Measurements from ENCODE around the gene ATP2C2. TPM values are rescaled to one million over a fixed set of nuclear protein-coding genes. Genes with fewer than 3 reads are reported as not detected.

The ATP2C2 gene
- total RNA-seq, 1 donor from 2014 or later = 17.9 TPM

- Histone ChIP-seq H3K27me3 (ENCODE audit: control insufficient read depth, insufficient read depth, low read length) (peaks cover 46% of the 10 kb centered on the region), H3K4me3 (ENCODE audit: low read depth, low read length) (no peak overlapping the region), H3K36me3 (ENCODE audit: control insufficient read depth, insufficient read depth, low read length) (no peaks in the 10 kb centered on the region)
- TF ChIP-seq, protein P1, sequence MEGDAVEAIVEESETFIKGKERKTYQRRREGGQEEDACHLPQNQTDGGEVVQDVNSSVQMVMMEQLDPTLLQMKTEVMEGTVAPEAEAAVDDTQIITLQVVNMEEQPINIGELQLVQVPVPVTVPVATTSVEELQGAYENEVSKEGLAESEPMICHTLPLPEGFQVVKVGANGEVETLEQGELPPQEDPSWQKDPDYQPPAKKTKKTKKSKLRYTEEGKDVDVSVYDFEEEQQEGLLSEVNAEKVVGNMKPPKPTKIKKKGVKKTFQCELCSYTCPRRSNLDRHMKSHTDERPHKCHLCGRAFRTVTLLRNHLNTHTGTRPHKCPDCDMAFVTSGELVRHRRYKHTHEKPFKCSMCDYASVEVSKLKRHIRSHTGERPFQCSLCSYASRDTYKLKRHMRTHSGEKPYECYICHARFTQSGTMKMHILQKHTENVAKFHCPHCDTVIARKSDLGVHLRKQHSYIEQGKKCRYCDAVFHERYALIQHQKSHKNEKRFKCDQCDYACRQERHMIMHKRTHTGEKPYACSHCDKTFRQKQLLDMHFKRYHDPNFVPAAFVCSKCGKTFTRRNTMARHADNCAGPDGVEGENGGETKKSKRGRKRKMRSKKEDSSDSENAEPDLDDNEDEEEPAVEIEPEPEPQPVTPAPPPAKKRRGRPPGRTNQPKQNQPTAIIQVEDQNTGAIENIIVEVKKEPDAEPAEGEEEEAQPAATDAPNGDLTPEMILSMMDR (IDR thresholded peaks at IDR 0.05; ENCODE audit: insufficient read depth, low read length, poor library complexity, severe bottlenecking) = no peak
- no peak for DNase-seq (ENCODE audit: low read depth)
Measured at GRCh38 chr16:84370723-84371552, 2.6 kb downstream of the ATP2C2 start.

DNA sequence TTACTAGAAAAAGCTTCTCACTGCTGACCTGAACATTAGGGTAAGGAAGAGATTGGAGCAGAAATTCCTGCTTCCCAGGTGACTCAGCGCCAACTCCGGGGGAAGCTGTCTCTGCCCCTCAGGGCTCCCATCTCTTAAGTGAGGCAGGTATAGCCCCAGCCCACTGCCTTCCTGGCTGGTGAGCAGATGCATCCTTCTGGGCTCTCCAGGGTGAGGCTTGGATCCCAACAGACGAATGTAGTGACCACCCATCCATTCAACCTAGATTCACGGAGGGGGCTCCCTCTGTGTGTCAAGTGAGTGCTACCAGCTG lies 3.2 kb downstream of the ATP2C2 start:
- H3K36me3 ChIP-seq (ENCODE audit: control insufficient read depth, insufficient read depth, low read length) = no peaks in the 10 kb centered on the region
- no peak overlapping the region for H3K4me3 ChIP-seq (ENCODE audit: low read depth, low read length)
- peaks cover 46% of the 10 kb centered on the region for H3K27me3 ChIP-seq (ENCODE audit: control insufficient read depth, insufficient read depth, low read length)
- TF ChIP-seq, protein P1 (IDR thresholded peaks at IDR 0.05; ENCODE audit: insufficient read depth, low read length, poor library complexity, severe bottlenecking) = no peak
- DNase-seq (ENCODE audit: low read depth) = no peak

DNA sequence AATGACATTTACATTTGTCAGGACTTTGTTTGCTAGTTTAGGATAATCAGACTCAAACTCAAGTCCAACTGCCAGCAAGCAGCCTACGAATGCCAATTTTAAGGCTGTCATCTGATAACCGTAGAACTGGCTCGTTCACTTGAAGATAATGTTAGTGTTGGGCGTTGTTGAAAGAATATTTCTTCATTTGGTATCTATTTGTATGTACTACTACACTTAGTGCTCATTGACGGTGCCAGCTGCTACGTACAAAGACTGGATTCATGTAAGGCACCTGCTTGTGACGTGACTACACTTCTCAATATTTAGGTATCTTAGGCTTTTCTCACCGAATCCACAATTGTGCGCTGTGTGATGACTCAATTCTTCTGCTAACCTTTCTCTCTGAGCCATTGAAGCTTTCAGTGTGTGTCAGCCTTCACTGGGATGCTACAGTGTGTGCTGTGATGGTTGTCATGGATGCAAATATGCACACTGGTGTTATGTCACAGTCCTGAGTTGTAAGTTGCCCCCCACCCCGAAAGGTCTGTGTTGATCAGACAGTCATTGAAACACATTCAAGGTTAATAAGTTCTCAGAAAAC lies 5.7 kb downstream of the ATP2C2 start:
- Histone ChIP-seq H3K27me3 (ENCODE audit: control insufficient read depth, insufficient read depth, low read length) (peaks cover 30% of the 10 kb centered on the region), H3K36me3 (ENCODE audit: control insufficient read depth, insufficient read depth, low read length) (no peaks in the 10 kb centered on the region), H3K4me3 (ENCODE audit: low read depth, low read length) (no peak overlapping the region)
- no peak for DNase-seq (ENCODE audit: low read depth)
- TF ChIP-seq, protein P1 (IDR thresholded peaks at IDR 0.05; ENCODE audit: insufficient read depth, low read length, poor library complexity, severe bottlenecking) = no peak

- TF ChIP-seq, protein P1 (IDR thresholded peaks at IDR 0.05; ENCODE audit: insufficient read depth, low read length, poor library complexity, severe bottlenecking) = no peak
- DNase-seq (ENCODE audit: low read depth) = no peak
- no peaks in the 10 kb centered on the region for H3K36me3 ChIP-seq (ENCODE audit: control insufficient read depth, insufficient read depth, low read length)
- H3K27me3 ChIP-seq (ENCODE audit: control insufficient read depth, insufficient read depth, low read length) = peaks cover 10% of the 10 kb centered on the region
- no peak overlapping the region for H3K4me3 ChIP-seq (ENCODE audit: low read depth, low read length)
Measured at GRCh38 chr16:84378099-84378498, 9.8 kb downstream of the ATP2C2 start.

- no peak overlapping the region for H3K4me3 ChIP-seq (ENCODE audit: low read depth, low read length)
- no peaks in the 10 kb centered on the region for H3K36me3 ChIP-seq (ENCODE audit: control insufficient read depth, insufficient read depth, low read length)
- DNase-seq (ENCODE audit: low read depth) = no peak
- TF ChIP-seq, protein P1 (IDR thresholded peaks at IDR 0.05; ENCODE audit: insufficient read depth, low read length, poor library complexity, severe bottlenecking) = no peak
- H3K27me3 ChIP-seq (ENCODE audit: control insufficient read depth, insufficient read depth, low read length) = peaks cover 10% of the 10 kb centered on the region
Measured at GRCh38 chr16:84378567-84378966, 10.2 kb downstream of the ATP2C2 start.

Measured in kidney epithelial cell (primary cell).